ENCODE measurements around the gene CWC15.

- no peak for TF ChIP-seq CTCF (IDR thresholded peaks at IDR 0.05)
- TF ChIP-seq ZFX (IDR thresholded peaks at IDR 0.05; ENCODE audit: borderline replicate concordance) = no peak
Measured at GRCh38 chr11:94938095-94939055, 35.0 kb downstream of the CWC15 start.

All from 22Rv1 (cell line).